ENCODE results near the gene LARGE1. TPM values are rescaled to one million over a fixed set of nuclear protein-coding genes. Genes with fewer than 3 reads are reported as not detected.

Gene LARGE1
- total and polyA plus RNA-seq, 9 of the 15 experiments (the other 6 are each of a cell fraction or from before 2014, with no cell fraction given), result 0.01 to 0.66 (median 0.14) TPM; not detected in 2

- TF ChIP-seq CEBPZ (IDR thresholded peaks at IDR 0.05; ENCODE audit: borderline replicate concordance, low read depth, low read length) (no peak), ZBTB49 (CRISPR knock-in tag; IDR thresholded peaks at IDR 0.05; ENCODE audit: borderline replicate concordance) (no peak), ZNF184 (CRISPR knock-in tag; IDR thresholded peaks at IDR 0.05) (no peak), NFYB (IDR thresholded peaks at IDR 0.05; ENCODE audit: extremely low read depth, insufficient read length) (no peak), MED1 (CRISPR knock-in tag; IDR thresholded peaks at IDR 0.05; ENCODE audit: borderline replicate concordance) (no peak)
- TF ChIP-seq, protein P1, sequence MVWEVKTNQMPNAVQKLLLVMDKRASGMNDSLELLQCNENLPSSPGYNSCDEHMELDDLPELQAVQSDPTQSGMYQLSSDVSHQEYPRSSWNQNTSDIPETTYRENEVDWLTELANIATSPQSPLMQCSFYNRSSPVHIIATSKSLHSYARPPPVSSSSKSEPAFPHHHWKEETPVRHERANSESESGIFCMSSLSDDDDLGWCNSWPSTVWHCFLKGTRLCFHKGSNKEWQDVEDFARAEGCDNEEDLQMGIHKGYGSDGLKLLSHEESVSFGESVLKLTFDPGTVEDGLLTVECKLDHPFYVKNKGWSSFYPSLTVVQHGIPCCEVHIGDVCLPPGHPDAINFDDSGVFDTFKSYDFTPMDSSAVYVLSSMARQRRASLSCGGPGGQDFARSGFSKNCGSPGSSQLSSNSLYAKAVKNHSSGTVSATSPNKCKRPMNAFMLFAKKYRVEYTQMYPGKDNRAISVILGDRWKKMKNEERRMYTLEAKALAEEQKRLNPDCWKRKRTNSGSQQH (CRISPR knock-in tag; IDR thresholded peaks at IDR 0.05), result no peak
- TF ChIP-seq, protein P2, sequence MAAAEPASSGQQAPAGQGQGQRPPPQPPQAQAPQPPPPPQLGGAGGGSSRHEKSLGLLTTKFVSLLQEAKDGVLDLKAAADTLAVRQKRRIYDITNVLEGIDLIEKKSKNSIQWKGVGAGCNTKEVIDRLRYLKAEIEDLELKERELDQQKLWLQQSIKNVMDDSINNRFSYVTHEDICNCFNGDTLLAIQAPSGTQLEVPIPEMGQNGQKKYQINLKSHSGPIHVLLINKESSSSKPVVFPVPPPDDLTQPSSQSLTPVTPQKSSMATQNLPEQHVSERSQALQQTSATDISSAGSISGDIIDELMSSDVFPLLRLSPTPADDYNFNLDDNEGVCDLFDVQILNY (CRISPR knock-in tag; IDR thresholded peaks at IDR 0.05), result no peak
- TF ChIP-seq, protein P3, sequence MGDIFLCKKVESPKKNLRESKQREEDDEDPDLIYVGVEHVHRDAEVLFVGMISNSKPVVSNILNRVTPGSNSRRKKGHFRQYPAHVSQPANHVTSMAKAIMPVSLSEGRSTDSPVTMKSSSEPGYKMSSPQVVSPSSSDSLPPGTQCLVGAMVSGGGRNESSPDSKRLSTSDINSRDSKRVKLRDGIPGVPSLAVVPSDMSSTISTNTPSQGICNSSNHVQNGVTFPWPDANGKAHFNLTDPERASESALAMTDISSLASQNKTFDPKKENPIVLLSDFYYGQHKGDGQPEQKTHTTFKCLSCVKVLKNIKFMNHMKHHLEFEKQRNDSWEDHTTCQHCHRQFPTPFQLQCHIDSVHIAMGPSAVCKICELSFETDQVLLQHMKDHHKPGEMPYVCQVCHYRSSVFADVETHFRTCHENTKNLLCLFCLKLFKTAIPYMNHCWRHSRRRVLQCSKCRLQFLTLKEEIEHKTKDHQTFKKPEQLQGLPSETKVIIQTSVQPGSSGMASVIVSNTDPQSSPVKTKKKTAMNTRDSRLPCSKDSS (IDR thresholded peaks at IDR 0.05; ENCODE audit: low read depth, partially characterized antibody), result no peak
These were observed 96.7 kb downstream of the LARGE1 start (continued) for GRCh38 chr22:33823552-33823951.

Measured in K562 (cell line).